PFSK-1 (cell line): ENCODE data around the gene PHOSPHO2.

ENCODE experiments used
- FOXP2 ChIP-seq: optimal IDR thresholded peaks from 2 replicates; pipeline ENCODE3; 2011; ENCODE audit warnings: borderline replicate concordance, control low read depth, inconsistent platforms; ENCODE audit not compliant: insufficient read depth; ENCODE audit errors: extremely low read length, extremely low read depth
- POLR2AphosphoS5 ChIP-seq: IDR thresholded peaks from 2 replicates; pipeline ENCODE4 v1.6.1; 2012; ENCODE audit warnings: low read depth, mild to moderate bottlenecking, control low read depth, low read length, moderate library complexity
- REST ChIP-seq, 2 experiments: IDR thresholded peaks; 2 replicates each; pipeline versions ENCODE4 v1.6.1 to v1.8.0; 2011 to 2012; ENCODE audit warnings: low read depth in 2 of 2, low read length in 2 of 2, control low read depth in 1 of 2, inconsistent platforms in 1 of 2, mild to moderate bottlenecking in 1 of 2, moderate library complexity in 1 of 2; ENCODE audit not compliant: insufficient read depth in 1 of 2
- SIN3A ChIP-seq: IDR thresholded peaks from 2 replicates; pipeline ENCODE4 v1.6.1; 2012; ENCODE audit warnings: mild to moderate bottlenecking, low read length, moderate library complexity, borderline replicate concordance; ENCODE audit not compliant: insufficient read depth
- TAF1 ChIP-seq: IDR thresholded peaks from 2 replicates; pipeline ENCODE4 v1.6.1; 2012; ENCODE audit warnings: low read length, control low read depth, borderline replicate concordance; ENCODE audit not compliant: insufficient read depth

PHOSPHO2 gene

GRCh38 chr2:169732583-169733358 is 38.5 kb downstream of the PHOSPHO2 start:
- no peak for TF ChIP-seq SIN3A
- no peak for TF ChIP-seq TAF1

- TF ChIP-seq POLR2AphosphoS5 (no peak), REST (IDR thresholded peaks at IDR 0.05; ENCODE audit: insufficient read depth in 1 of 2, low read depth in 2 of 2, low read length in 2 of 2) (no peak), FOXP2 (peak; percentile 21), TAF1 (no peak), SIN3A (no peak)
Measured at GRCh38 chr2:169734169-169734847, 40.0 kb downstream of the PHOSPHO2 start.

GRCh38 chr2:169735623-169736022 is 41.4 kb downstream of the PHOSPHO2 start:
- no peak for TF ChIP-seq FOXP2
- TF ChIP-seq REST (IDR thresholded peaks at IDR 0.05; ENCODE audit: insufficient read depth in 1 of 2, low read depth in 2 of 2, low read length in 2 of 2): no peak
- no peak for TF ChIP-seq SIN3A
- no peak for TF ChIP-seq TAF1
- no peak for TF ChIP-seq POLR2AphosphoS5

- TF ChIP-seq REST (IDR thresholded peaks at IDR 0.05; ENCODE audit: insufficient read depth in 1 of 2, low read depth in 2 of 2, low read length in 2 of 2) (no peak), FOXP2 (no peak), TAF1 (no peak), POLR2AphosphoS5 (no peak), SIN3A (no peak)
Measured at GRCh38 chr2:169736902-169737301, 42.6 kb downstream of the PHOSPHO2 start.

GRCh38 chr2:169738566-169739229 is 44.4 kb downstream of the PHOSPHO2 start:
- TF ChIP-seq SIN3A: no peak
- no peak for TF ChIP-seq POLR2AphosphoS5
- TF ChIP-seq TAF1: no peak
- no peak for TF ChIP-seq FOXP2
- TF ChIP-seq REST (IDR thresholded peaks at IDR 0.05; ENCODE audit: insufficient read depth in 1 of 2, low read depth in 2 of 2, low read length in 2 of 2): no peak
